ENCODE data around the gene INTS4. TPM values are rescaled to one million over a fixed set of nuclear protein-coding genes. Genes with fewer than 3 reads are reported as not detected.

Gene INTS4
- total RNA-seq, 2 donors from 2014 or later: 48.9 to 53.4 TPM

Other genes with a start within 250 kb of the INTS4 start
- 10 to 100 TPM; 80.8 to 87.1 TPM for gene RSF1, start 173.9 kb downstream of the INTS4 start, total RNA-seq
- 1 to 10 TPM; 2.7 to 5.2 TPM for gene AAMDC, start 173.5 kb downstream of the INTS4 start, total RNA-seq
- under 1 TPM; 0.17 to 0.52 TPM for gene KCTD14, start 28.6 kb upstream of the INTS4 start, total RNA-seq
- gene THRSP, start 69.2 kb upstream of the INTS4 start, total RNA-seq: not detected
- 10 to 100 TPM; 36.9 to 47.1 TPM for gene NDUFC2, start 85.2 kb upstream of the INTS4 start, total RNA-seq
- 10 to 100 TPM; 17.2 to 25.8 TPM for gene ALG8, start 145.0 kb upstream of the INTS4 start, total RNA-seq
- 1 to 10 TPM; 2.4 to 4.0 TPM for gene KCTD21, start 194.0 kb upstream of the INTS4 start, total RNA-seq
- gene USP35, start 194.3 kb upstream of the INTS4 start, total RNA-seq: 10 to 100 TPM; 10.5 to 13.4 TPM

Measured in T-helper 17 cell (primary cell).